GM20000 (cell line): Measurements from ENCODE around the gene WDR88.

Experiments used
- DNase-seq: peaks from one replicate; pipeline ENCODE4 v3.0.0; 2012; ENCODE audit warnings: low spot score
- TF ChIP-seq, protein P1 (sequence below): IDR thresholded peaks from 2 replicates; pipeline ENCODE4 v1.5.1; 2012; ENCODE audit warnings: mild to moderate bottlenecking, control low read depth; ENCODE audit errors: extremely low read depth, missing control alignments

WDR88 gene

DNA sequence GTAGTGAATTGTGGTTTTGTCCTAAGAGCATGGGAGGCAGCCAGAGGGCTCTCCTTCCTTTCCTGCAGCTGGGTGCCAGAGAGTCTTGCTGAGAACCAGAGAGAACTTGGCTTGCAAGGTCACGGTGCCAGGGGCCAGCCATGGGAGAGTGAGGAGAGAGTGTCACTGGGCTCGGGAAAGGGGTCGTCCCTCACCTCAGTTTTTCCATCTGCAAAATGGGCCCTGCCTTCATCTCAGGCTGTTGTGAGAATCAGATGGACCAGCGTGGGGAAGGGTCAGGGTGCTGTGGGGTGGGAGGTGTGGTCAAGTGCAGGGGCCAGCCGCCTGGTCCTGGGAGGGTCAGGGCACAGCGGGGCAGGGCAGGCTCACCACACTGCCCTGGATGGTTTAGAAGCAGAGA lies 69.6 kb downstream of the WDR88 start:
- TF ChIP-seq, protein P1, sequence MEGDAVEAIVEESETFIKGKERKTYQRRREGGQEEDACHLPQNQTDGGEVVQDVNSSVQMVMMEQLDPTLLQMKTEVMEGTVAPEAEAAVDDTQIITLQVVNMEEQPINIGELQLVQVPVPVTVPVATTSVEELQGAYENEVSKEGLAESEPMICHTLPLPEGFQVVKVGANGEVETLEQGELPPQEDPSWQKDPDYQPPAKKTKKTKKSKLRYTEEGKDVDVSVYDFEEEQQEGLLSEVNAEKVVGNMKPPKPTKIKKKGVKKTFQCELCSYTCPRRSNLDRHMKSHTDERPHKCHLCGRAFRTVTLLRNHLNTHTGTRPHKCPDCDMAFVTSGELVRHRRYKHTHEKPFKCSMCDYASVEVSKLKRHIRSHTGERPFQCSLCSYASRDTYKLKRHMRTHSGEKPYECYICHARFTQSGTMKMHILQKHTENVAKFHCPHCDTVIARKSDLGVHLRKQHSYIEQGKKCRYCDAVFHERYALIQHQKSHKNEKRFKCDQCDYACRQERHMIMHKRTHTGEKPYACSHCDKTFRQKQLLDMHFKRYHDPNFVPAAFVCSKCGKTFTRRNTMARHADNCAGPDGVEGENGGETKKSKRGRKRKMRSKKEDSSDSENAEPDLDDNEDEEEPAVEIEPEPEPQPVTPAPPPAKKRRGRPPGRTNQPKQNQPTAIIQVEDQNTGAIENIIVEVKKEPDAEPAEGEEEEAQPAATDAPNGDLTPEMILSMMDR, result no peak
- no peak for DNase-seq

DNA sequence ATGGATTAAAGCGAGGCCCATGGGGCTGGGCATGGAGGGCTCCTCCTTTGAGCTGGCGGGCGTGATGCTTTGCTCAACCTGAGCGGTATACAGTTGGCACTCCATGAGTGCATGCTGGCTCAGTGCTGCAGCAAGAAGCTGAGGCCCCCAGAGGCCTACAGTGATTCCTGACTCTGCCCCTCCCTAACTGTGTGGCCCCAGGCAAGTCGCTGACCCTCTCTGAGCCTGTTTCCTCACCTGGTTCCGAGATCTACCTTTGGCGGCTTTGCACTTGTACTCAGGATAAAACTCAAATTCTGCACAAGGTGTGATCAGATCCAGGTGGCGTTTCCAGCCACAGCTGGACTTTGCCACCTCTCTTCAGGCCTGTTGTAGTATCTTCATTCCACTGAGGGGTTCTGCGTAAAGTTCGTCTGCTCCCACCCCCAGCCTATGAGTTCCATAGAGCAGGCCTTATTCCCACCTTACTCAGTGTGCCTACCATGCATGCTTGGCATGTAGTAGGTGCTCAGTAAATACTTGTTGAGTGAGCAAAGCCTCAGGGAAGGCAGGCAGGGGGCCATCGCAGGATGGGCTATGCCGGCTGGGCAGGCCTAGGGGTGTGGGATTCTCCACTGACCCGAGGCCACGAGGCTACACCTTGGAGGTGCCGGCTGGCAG lies 70.1 kb downstream of the WDR88 start:
- no peak for DNase-seq
- TF ChIP-seq, protein P1, result no peak

DNA sequence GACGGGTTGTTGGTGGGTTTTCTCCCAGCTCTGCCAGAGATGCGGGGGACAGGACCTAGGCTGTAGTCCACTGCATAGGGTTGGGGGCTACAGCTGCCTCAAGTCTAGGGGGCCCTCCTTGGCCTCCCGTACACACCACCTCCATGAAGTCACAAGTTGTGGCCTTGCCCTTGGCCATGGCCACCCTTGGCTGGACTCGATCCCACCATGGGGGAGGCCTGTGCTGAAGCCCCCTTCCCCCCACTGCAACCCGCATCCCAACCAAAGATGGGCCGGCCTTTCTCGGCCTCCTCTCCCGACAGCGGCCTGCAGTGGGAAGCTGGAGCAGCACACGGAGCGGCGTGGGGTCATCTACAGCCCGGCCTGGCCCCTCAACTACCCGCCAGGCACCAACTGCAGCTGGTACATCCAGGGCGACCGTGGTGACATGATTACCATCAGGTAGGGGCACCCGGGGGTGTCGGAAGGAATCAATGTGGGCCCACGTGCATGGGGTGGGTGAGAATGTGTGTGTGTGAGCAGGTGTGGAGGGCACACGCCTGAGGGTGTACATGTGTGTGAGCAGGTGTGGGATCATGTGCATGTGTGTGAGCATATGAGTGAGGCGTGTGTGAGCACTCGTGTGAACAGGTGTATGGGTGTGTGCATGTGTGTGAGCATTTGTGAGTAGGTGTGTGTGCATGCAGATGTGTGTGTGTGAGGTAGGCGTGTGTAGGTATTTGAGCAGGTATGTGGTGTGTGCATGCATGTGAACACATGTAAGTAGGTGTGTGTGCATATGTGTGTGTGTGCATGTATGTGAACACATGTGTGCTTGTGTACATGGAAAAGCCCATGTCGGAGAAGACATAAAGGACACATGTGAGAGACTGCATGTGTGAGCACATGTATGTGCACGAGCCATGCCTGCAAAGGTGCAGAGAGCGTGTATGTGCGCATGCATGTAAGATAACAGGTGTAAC lies 70.9 kb downstream of the WDR88 start:
- no peak for DNase-seq
- TF ChIP-seq, protein P1, result no peak

DNA sequence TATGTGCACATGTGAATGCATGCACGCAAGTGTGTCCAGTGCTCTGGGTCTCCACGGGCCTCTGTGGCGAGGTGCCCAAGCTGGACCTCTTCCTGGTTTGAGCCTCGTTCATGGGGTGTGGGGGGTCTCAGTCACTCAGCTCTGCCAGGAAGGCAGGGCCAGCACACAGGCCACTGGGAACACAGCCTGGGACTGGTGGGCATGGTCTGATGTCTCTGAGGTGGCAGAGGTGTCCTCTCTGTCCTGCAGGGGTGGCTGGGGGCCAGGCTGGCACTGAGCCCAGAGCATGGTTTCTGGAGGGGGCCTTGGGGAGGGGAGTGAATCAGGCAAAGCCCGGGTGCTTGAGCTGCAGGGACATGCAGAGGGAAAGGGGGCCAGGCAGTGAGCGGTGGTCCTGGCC lies 71.6 kb downstream of the WDR88 start:
- no peak for DNase-seq
- TF ChIP-seq, protein P1, result no peak

DNA sequence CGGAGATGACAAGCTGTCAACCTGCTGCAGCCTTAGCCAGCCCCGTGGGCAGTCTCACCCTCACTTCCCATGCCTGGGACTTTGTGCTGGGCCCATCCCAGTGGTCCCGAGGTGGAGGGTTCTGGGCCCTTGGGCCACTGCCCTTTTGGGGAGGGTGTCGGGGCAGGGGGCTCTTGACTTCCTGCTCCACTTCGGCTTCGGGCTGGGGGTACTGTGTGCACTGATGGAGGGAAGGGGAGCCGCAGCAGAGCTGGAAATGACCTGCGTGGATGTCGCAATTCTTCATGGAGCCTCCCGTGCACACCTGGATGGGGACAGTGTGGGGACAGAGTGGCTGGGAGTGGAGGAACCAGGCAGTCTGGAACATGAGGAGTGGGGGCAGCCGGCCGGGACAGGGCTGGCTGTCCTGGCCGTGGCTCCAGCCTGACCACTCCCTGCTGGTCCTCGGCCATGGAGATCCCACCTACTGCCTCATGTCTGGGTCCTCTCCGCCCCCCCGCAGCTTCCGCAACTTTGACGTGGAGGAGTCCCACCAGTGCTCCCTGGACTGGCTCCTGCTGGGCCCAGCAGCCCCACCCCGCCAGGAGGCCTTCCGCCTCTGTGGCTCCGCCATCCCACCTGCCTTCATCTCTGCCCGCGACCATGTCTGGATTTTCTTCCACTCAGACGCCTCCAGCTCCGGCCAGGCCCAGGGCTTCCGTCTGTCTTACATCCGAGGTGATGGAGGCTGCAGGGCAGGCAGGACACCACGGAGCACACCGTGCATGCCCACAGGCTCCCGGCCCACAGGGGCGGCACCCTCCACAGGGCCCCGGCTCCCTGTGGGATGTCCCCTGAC lies 72.4 kb downstream of the WDR88 start:
- TF ChIP-seq, protein P1, result no peak
- no peak for DNase-seq

DNA sequence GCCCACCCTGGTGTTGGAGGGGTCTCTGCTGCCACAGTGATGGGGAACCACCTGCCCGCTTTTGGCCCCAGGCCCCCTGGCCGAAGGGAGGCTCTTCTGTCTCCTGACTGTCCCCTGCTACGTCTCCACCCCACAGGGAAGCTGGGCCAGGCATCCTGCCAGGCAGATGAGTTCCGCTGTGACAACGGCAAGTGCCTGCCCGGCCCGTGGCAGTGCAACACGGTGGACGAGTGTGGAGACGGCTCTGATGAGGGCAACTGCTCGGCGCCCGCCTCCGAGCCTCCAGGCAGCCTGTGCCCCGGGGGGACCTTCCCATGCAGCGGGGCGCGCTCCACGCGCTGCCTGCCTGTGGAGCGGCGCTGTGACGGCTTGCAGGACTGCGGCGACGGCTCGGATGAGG lies 73.2 kb downstream of the WDR88 start:
- no peak for DNase-seq
- TF ChIP-seq, protein P1, result no peak
